ENCODE results near the gene DSCAM. TPM values are rescaled to one million over a fixed set of nuclear protein-coding genes. Genes with fewer than 3 reads are reported as not detected.

Gene DSCAM
- polyA plus RNA-seq, 3 donors = not detected

DNA sequence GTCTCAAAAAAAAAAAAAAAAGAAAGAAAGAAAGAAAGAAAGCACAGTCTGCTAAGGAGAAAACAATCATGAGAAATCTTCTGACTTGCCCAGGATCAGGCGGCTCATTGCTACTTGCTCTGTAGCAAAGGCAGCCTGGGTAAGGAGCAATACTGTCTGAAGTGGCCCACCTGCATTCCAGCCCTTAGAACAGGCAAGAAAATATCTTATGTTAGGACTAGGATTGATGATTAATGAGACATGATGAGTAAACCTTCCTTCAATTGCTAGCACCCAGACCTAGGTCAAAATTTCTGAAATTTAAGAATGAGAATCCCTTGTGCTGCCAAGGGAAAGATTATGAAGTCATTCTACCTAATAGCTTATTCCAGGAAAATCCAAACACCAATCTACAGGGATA is 140.8 kb downstream of the DSCAM start:
- no peaks in the 10 kb centered on the region for H3K27me3 ChIP-seq (ENCODE audit: control insufficient read depth in 2 of 2, insufficient read depth in 2 of 2, low read length in 2 of 2)
- Mint-ChIP-seq H3K27ac (no peak overlapping the region), H3K27me3 (ENCODE audit: low read depth in 3 of 3) (peaks cover 0 to 2% (median 0%) of the 10 kb centered on the region in 3 donors), H3K4me1 (no peaks in the 10 kb centered on the region), H3K36me3 (no peaks in the 10 kb centered on the region), H3K4me3 (no peak overlapping the region), H3K9me3 (peaks cover 0 to 11% (median 6%) of the 10 kb centered on the region in 7 donors)
- no peak for DNase-seq
- H3K9ac ChIP-seq (ENCODE audit: insufficient read depth, low read length, poor library complexity, severe bottlenecking) = no peak overlapping the region
- no peak overlapping the region for H3K27ac ChIP-seq (ENCODE audit: low read depth in 1 of 2, low read length in 2 of 2)
- no peaks in the 10 kb centered on the region for H3K4me1 ChIP-seq (ENCODE audit: control insufficient read depth in 1 of 2, insufficient read depth in 2 of 2, low read length in 2 of 2)
- H3K36me3 ChIP-seq (replicated peaks in 1 of 2; ENCODE audit: control insufficient read depth in 1 of 2, insufficient read depth in 2 of 2, low read length in 2 of 2) = no peaks in the 10 kb centered on the region
- no peak overlapping the region for H2AFZ ChIP-seq (ENCODE audit: insufficient read depth, low read depth, low read length, poor library complexity, severe bottlenecking)
- no peaks in the 10 kb centered on the region for H4K20me1 ChIP-seq (ENCODE audit: insufficient read depth, low read length)
- TF ChIP-seq, protein P1, sequence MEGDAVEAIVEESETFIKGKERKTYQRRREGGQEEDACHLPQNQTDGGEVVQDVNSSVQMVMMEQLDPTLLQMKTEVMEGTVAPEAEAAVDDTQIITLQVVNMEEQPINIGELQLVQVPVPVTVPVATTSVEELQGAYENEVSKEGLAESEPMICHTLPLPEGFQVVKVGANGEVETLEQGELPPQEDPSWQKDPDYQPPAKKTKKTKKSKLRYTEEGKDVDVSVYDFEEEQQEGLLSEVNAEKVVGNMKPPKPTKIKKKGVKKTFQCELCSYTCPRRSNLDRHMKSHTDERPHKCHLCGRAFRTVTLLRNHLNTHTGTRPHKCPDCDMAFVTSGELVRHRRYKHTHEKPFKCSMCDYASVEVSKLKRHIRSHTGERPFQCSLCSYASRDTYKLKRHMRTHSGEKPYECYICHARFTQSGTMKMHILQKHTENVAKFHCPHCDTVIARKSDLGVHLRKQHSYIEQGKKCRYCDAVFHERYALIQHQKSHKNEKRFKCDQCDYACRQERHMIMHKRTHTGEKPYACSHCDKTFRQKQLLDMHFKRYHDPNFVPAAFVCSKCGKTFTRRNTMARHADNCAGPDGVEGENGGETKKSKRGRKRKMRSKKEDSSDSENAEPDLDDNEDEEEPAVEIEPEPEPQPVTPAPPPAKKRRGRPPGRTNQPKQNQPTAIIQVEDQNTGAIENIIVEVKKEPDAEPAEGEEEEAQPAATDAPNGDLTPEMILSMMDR (IDR thresholded peaks at IDR 0.05) = no peak
- H3K4me3 ChIP-seq (replicated peaks in 1 of 3; ENCODE audit: low read depth in 2 of 3, low read length in 3 of 3) = no peak overlapping the region
- intact Hi-C loops (cut with micrococcal nuclease) = no loop called here
- H3K79me2 ChIP-seq (ENCODE audit: insufficient read depth, low read length) = no peaks in the 10 kb centered on the region
- WGBS (ENCODE audit: insufficient coverage) = no CpG with 5 or more reads among the region's 1 CpG
- peaks cover 4 to 5% of the 10 kb centered on the region in 2 donors for H3K9me3 ChIP-seq (replicated peaks in 1 of 2; ENCODE audit: control insufficient read depth in 1 of 2, insufficient read depth in 1 of 2, low read length in 2 of 2)
- no peak overlapping the region for H3K4me2 ChIP-seq (replicated peaks; ENCODE audit: extremely low read depth, low read length, poor library complexity, severe bottlenecking)

DNA sequence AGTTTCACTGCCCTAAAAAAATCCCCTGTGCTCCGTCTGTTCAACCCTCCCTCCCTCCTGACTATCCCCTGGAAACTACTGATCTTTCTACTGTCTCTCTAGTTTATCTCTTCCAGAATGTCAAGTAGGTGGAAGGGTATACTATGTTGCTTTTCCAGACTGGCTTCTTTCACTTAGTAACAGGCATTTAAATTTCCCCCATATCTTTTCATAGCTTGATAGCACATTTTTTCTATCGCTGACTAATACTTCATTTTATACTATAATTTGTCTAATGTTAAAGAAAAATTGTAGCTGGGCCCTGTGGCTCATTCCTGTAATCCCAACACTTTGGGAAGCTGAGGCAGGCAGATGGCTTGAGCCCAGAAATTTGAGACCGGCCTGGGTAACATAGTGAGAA is 142.8 kb downstream of the DSCAM start:
- H3K79me2 ChIP-seq (ENCODE audit: insufficient read depth, low read length) = no peaks in the 10 kb centered on the region
- intact Hi-C loops (cut with micrococcal nuclease) = no loop called here
- H2AFZ ChIP-seq (ENCODE audit: insufficient read depth, low read depth, low read length, poor library complexity, severe bottlenecking) = no peak overlapping the region
- H3K4me1 ChIP-seq (ENCODE audit: control insufficient read depth in 1 of 2, insufficient read depth in 2 of 2, low read length in 2 of 2) = no peaks in the 10 kb centered on the region
- H3K9ac ChIP-seq (ENCODE audit: insufficient read depth, low read length, poor library complexity, severe bottlenecking) = no peak overlapping the region
- no CpG with 5 or more reads among the region's 3 CpGs for WGBS (ENCODE audit: insufficient coverage)
- H3K9me3 Mint-ChIP-seq = peaks cover 0 to 11% (median 6%) of the 10 kb centered on the region in 7 donors
- no peak overlapping the region for H3K4me3 ChIP-seq (replicated peaks in 1 of 3; ENCODE audit: low read depth in 2 of 3, low read length in 3 of 3)
- no peak overlapping the region for H3K27ac Mint-ChIP-seq
- no peak overlapping the region for H3K27ac ChIP-seq (ENCODE audit: low read depth in 1 of 2, low read length in 2 of 2)
- TF ChIP-seq, protein P1 (IDR thresholded peaks at IDR 0.05) = no peak
- no peak overlapping the region for H3K4me3 Mint-ChIP-seq
- H3K9me3 ChIP-seq (replicated peaks in 1 of 2; ENCODE audit: control insufficient read depth in 1 of 2, insufficient read depth in 1 of 2, low read length in 2 of 2) = peaks cover 4 to 5% of the 10 kb centered on the region in 2 donors
- no peaks in the 10 kb centered on the region for H3K4me1 Mint-ChIP-seq
- H3K36me3 Mint-ChIP-seq = no peaks in the 10 kb centered on the region
- no peak overlapping the region for H3K4me2 ChIP-seq (replicated peaks; ENCODE audit: extremely low read depth, low read length, poor library complexity, severe bottlenecking)
- H3K27me3 ChIP-seq (ENCODE audit: control insufficient read depth in 2 of 2, insufficient read depth in 2 of 2, low read length in 2 of 2) = no peaks in the 10 kb centered on the region
- peaks cover 0 to 2% (median 0%) of the 10 kb centered on the region in 3 donors for H3K27me3 Mint-ChIP-seq (ENCODE audit: low read depth in 3 of 3)
- no peaks in the 10 kb centered on the region for H4K20me1 ChIP-seq (ENCODE audit: insufficient read depth, low read length)
- no peak for DNase-seq
- no peaks in the 10 kb centered on the region for H3K36me3 ChIP-seq (replicated peaks in 1 of 2; ENCODE audit: control insufficient read depth in 1 of 2, insufficient read depth in 2 of 2, low read length in 2 of 2)
